HG02588 (cell line): Measurements from ENCODE around the gene NTRK2.
A peak's percentile ranks its signal among the peaks of the same experiment; 100 is the strongest.
"Not testable (repeated sequence)": the region's sequence is repeated elsewhere in the genome, so short reads cannot be mapped to it uniquely, and the experiment has no call there.

Experiments used
- ATAC-seq: cut with Tn5 transposase; IDR thresholded peaks from one replicate; pipeline ENCODE4 v1.9.1; 2021; ENCODE audit warnings: mild to moderate bottlenecking, moderate library complexity; ENCODE audit not compliant: unreplicated experiment

Gene NTRK2

GRCh38 chr9:85046475-85046874, 376.9 kb downstream of the NTRK2 start:
- ATAC-seq, result no peak

GRCh38 chr9:85053206-85053786, 383.8 kb downstream of the NTRK2 start:
- no peak for ATAC-seq

DNA sequence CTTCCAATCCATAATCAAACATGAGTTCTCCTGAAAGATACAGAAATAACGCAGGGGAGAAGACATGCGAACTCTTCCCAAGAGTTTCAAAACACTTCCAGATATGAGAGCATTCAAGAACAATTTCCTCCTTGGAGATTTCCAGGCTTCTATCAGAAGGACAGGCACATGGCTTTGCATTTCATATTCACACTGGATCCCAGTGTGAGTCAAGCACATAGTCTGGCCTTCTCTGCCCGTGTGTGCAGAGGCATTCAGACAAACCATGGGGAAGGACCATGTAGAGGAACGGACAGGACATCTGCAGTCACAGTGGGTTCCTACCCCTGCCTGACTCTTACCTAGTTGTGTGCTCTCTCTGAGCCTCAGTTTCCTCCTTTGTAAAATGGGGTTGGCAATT, 384.5 kb downstream of the NTRK2 start:
- ATAC-seq, result no peak

GRCh38 chr9:85055506-85056202, 386.1 kb downstream of the NTRK2 start:
- peak; percentile 54 for ATAC-seq

- peak; percentile 68 for ATAC-seq
Measured at GRCh38 chr9:85056203-85056572, 386.7 kb downstream of the NTRK2 start.

DNA sequence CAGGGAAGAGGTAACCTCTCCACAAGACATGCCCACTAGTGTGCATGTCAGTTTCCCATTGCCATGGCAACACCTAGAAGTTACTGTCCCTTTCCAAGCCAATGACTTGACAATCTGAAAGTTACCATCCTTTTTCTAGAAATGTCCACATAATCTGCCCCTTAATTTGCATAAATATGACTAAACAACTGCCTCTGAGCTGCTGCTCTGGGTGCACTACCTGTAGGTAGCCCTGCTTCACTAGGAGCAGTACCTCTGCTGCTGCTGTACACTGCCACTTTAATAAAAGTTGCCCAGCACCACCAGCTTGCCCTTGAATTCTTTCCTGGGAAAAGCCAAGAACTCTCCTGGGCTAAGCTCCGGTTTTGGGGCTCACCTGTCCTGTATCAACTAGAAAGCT, 392.4 kb downstream of the NTRK2 start:
- no peak for ATAC-seq

- ATAC-seq, result no peak
Measured at GRCh38 chr9:85062385-85063022, 393.0 kb downstream of the NTRK2 start.

- ATAC-seq, result no peak
Measured at GRCh38 chr9:85064811-85065371, 395.4 kb downstream of the NTRK2 start.

DNA sequence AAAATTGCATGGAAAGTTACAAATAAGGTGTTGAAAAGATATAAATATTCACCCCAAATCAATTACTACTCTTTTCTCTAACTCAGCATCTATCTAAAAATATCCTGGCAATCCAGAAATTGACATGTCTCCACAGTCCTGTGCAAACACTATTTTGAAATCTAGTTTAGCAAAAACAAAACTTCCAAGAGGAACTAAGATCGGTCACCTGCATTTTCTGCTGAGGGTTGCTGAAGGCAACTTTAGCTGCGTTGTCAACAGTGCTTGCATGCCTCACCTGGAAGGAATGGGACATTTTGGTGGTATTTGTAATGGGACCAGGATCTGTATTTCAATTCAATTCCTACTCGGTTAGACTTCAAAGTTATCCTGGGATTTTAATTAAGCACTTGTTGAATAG, 398.3 kb downstream of the NTRK2 start:
- peak; percentile 79 for ATAC-seq

GRCh38 chr9:85069421-85069820, 399.9 kb downstream of the NTRK2 start:
- not testable (repeated sequence) for ATAC-seq
